ENCODE results near the gene PPP6R2. TPM values are rescaled to one million over a fixed set of nuclear protein-coding genes. Genes with fewer than 3 reads are reported as not detected.

Gene PPP6R2
- total RNA-seq, 1 experiment from 2014 or later, result 61.3 TPM

DNA sequence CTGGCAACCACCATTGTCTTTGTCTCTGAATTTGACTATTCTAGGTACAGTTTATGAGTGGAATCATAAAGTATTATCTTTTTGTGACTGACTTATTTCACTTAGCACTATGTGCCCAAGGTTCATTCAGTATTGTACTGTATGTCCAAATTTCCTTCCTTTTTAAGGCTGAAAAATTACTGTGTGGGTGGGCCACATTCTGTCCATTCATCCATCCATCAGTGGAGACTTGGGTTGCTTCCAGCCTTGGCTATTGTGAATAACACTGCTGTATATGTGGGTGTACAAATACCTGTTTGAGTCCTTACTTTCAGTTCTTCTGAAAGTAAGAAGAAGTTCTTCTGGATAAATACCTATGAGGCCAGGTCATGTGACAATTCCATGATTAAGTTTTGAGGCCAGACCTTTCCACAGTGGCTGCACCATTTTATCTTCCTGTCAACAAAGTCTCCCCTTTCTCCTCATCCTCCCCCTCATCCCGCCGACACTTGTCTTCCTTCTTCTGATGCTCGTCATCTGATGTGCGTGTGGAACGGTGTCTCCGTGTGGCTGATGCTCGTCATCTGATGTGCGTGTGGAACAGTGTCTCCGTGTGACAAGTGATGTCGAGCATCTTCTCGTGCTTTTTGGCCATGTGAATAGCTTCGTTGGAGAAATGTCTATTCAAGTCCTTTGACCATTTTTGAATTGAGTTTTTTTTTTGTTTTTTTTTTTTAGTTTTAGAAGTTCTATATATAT, 82.2 kb downstream of the PPP6R2 start:
- intact Hi-C loops (cut with micrococcal nuclease), result no loop called here
- H3K27me3 ChIP-seq (ENCODE audit: insufficient read depth, low read length), result no peaks in the 10 kb centered on the region
- no peak for DNase-seq (ENCODE audit: low read depth, low spot score)
- no peaks in the 10 kb centered on the region for H3K9me2 ChIP-seq (ENCODE audit: insufficient read depth)
- no peaks in the 10 kb centered on the region for H3K9me3 ChIP-seq (ENCODE audit: control insufficient read depth in 1 of 2, insufficient read depth in 1 of 2, low read depth in 1 of 2, low read length in 2 of 2)
- H3K9ac ChIP-seq (ENCODE audit: low read length), result no peak overlapping the region
- TF ChIP-seq TCF7L2 (IDR thresholded peaks at IDR 0.05; ENCODE audit: borderline replicate concordance, extremely low read depth, insufficient read depth, insufficient read length), result no peak
- no peak for TF ChIP-seq SIN3A (IDR thresholded peaks at IDR 0.05; ENCODE audit: low read depth)
- TF ChIP-seq CEBPB (IDR thresholded peaks at IDR 0.05; ENCODE audit: low read depth), result no peak
- TF ChIP-seq, protein P1, sequence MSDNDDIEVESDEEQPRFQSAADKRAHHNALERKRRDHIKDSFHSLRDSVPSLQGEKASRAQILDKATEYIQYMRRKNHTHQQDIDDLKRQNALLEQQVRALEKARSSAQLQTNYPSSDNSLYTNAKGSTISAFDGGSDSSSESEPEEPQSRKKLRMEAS (IDR thresholded peaks at IDR 0.05), result no peak
- no peak for TF ChIP-seq EZH2phosphoT487 (IDR thresholded peaks at IDR 0.05; ENCODE audit: borderline replicate concordance)
- no peak for TF ChIP-seq EZH2 (IDR thresholded peaks at IDR 0.05)
- no peak for TF ChIP-seq YY1 (IDR thresholded peaks at IDR 0.05; ENCODE audit: extremely low read depth, insufficient replicate concordance, low read depth, low read length)
- no peak overlapping the region for H3K4me3 ChIP-seq (replicated peaks in 1 of 2; ENCODE audit: low read depth in 1 of 2, low read length in 2 of 2)
- H3K27ac ChIP-seq (ENCODE audit: low read depth, low read length), result no peak overlapping the region
- ChIA-PET RAD21 (ENCODE audit: low non-redundant PET in 1 of 2, low total read pairs in 2 of 2, uncharacterized antibody in 2 of 2, unreplicated experiment in 2 of 2) (no interaction called here), POLR2A (no interaction called here), CTCF (no interaction called here)
- H3K4me1 ChIP-seq (ENCODE audit: control insufficient read depth in 1 of 2, insufficient read depth in 2 of 2, low read length in 2 of 2), result no peaks in the 10 kb centered on the region
- H3K79me2 ChIP-seq (ENCODE audit: insufficient read depth, low read length), result no peaks in the 10 kb centered on the region
- H3K4me2 ChIP-seq (ENCODE audit: low read length), result no peak overlapping the region
- no peak for ATAC-seq
- no TSS peak for BruUV-seq (replicated peaks)
- H2AFZ ChIP-seq (ENCODE audit: low read depth, low read length, poor library complexity, severe bottlenecking), result no peak overlapping the region
- H3K36me3 ChIP-seq (ENCODE audit: control insufficient read depth in 1 of 2, insufficient read depth in 2 of 2, low read length in 2 of 2), result peaks cover 23 to 42% of the 10 kb centered on the region in 2 experiments
- H4K20me1 ChIP-seq (ENCODE audit: insufficient read depth), result no peaks in the 10 kb centered on the region

DNA sequence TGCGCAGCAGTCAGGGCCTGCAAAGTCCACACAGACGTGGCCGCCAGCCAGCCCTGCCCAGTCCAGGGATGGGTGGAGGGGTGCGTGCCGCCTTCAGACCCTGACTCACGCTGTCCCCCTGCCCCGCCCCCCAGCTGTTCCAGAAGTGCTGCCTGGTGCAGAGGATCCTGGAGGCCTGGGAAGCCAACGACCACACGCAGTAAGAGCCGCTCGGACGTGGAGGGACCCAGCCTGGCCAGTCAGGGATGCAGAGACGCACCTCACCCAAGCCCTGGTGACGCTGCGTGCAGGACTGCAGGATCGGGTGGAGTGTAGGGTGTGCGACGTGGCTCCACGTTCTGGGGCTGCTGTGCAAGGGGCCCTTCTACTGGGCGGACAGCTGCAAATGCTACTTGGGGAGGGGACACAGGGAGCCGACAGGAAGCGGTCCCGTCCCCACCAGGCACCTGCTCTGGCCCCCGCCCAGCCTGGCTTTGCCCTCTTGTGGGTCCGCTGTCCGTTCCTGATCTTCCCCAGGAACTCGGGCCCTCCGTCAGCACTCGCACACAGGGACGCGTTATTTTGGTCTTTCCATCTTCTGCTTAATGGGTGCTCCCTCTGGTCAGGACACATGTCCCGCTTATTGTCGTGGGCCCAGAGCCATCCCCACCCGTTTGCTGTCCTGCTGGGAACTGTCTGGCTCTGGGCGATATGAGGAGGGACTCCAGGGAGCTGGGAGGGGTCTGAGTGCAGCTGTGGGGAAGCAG, 89.2 kb downstream of the PPP6R2 start:
- no peak overlapping the region for H3K4me3 ChIP-seq (replicated peaks in 1 of 2; ENCODE audit: low read depth in 1 of 2, low read length in 2 of 2)
- no peak overlapping the region for H3K9ac ChIP-seq (ENCODE audit: low read length)
- H3K4me1 ChIP-seq (ENCODE audit: control insufficient read depth in 1 of 2, insufficient read depth in 2 of 2, low read length in 2 of 2), result no peaks in the 10 kb centered on the region
- no peak overlapping the region for H2AFZ ChIP-seq (ENCODE audit: low read depth, low read length, poor library complexity, severe bottlenecking)
- H3K27ac ChIP-seq (ENCODE audit: low read depth, low read length), result no peak overlapping the region
- no peak overlapping the region for H3K4me2 ChIP-seq (ENCODE audit: low read length)
- H3K9me2 ChIP-seq (ENCODE audit: insufficient read depth), result no peaks in the 10 kb centered on the region
- H3K79me2 ChIP-seq (ENCODE audit: insufficient read depth, low read length), result no peaks in the 10 kb centered on the region
- no peak for ATAC-seq
- intact Hi-C loops (cut with micrococcal nuclease), result no loop called here
- ChIA-PET RAD21 (ENCODE audit: low non-redundant PET in 1 of 2, low total read pairs in 2 of 2, uncharacterized antibody in 2 of 2, unreplicated experiment in 2 of 2) (no interaction called here), POLR2A (no interaction called here), CTCF (no interaction called here)
- H3K9me3 ChIP-seq (ENCODE audit: control insufficient read depth in 1 of 2, insufficient read depth in 1 of 2, low read depth in 1 of 2, low read length in 2 of 2), result no peaks in the 10 kb centered on the region
- peaks cover 26 to 28% of the 10 kb centered on the region in 2 experiments; a peak in 3 of 4 replicates for H3K36me3 ChIP-seq (ENCODE audit: control insufficient read depth in 1 of 2, insufficient read depth in 2 of 2, low read length in 2 of 2)
- H4K20me1 ChIP-seq (ENCODE audit: insufficient read depth), result no peaks in the 10 kb centered on the region
- DNase-seq (ENCODE audit: low read depth, low spot score), result no peak
- no peaks in the 10 kb centered on the region for H3K27me3 ChIP-seq (ENCODE audit: insufficient read depth, low read length)
- BruUV-seq (replicated peaks), result no TSS peak
- TF ChIP-seq, protein P2, sequence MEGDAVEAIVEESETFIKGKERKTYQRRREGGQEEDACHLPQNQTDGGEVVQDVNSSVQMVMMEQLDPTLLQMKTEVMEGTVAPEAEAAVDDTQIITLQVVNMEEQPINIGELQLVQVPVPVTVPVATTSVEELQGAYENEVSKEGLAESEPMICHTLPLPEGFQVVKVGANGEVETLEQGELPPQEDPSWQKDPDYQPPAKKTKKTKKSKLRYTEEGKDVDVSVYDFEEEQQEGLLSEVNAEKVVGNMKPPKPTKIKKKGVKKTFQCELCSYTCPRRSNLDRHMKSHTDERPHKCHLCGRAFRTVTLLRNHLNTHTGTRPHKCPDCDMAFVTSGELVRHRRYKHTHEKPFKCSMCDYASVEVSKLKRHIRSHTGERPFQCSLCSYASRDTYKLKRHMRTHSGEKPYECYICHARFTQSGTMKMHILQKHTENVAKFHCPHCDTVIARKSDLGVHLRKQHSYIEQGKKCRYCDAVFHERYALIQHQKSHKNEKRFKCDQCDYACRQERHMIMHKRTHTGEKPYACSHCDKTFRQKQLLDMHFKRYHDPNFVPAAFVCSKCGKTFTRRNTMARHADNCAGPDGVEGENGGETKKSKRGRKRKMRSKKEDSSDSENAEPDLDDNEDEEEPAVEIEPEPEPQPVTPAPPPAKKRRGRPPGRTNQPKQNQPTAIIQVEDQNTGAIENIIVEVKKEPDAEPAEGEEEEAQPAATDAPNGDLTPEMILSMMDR (IDR thresholded peaks at IDR 0.05 in 2 of 3, conservative IDR thresholded peaks at IDR 0.05 in 1 of 3; ENCODE audit: borderline replicate concordance in 1 of 3, insufficient read depth in 1 of 3, low read depth in 2 of 3, low read length in 2 of 3), result no peak
- TF ChIP-seq EZH2 (IDR thresholded peaks at IDR 0.05), result no peak
- TF ChIP-seq, protein P1 (IDR thresholded peaks at IDR 0.05), result no peak
- TF ChIP-seq JUND (IDR thresholded peaks at IDR 0.05), result no peak
- TF ChIP-seq ELF1 (IDR thresholded peaks at IDR 0.05; ENCODE audit: borderline replicate concordance, low read depth), result no peak
- TF ChIP-seq EGR1 (IDR thresholded peaks at IDR 0.05; ENCODE audit: low read depth), result no peak
- no peak for TF ChIP-seq SIN3A (IDR thresholded peaks at IDR 0.05; ENCODE audit: low read depth)
- TF ChIP-seq, protein P3, sequence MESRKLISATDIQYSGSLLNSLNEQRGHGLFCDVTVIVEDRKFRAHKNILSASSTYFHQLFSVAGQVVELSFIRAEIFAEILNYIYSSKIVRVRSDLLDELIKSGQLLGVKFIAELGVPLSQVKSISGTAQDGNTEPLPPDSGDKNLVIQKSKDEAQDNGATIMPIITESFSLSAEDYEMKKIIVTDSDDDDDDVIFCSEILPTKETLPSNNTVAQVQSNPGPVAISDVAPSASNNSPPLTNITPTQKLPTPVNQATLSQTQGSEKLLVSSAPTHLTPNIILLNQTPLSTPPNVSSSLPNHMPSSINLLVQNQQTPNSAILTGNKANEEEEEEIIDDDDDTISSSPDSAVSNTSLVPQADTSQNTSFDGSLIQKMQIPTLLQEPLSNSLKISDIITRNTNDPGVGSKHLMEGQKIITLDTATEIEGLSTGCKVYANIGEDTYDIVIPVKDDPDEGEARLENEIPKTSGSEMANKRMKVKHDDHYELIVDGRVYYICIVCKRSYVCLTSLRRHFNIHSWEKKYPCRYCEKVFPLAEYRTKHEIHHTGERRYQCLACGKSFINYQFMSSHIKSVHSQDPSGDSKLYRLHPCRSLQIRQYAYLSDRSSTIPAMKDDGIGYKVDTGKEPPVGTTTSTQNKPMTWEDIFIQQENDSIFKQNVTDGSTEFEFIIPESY (IDR thresholded peaks at IDR 0.05; ENCODE audit: extremely low read depth, insufficient replicate concordance, low read length), result no peak
- no peak for TF ChIP-seq POLR2AphosphoS5 (IDR thresholded peaks at IDR 0.05; ENCODE audit: low read depth, low read length)
- no peak for TF ChIP-seq SRF (IDR thresholded peaks at IDR 0.05; ENCODE audit: low read depth)
